ENCODE data around the gene RHOJ.

Gene RHOJ

DNA sequence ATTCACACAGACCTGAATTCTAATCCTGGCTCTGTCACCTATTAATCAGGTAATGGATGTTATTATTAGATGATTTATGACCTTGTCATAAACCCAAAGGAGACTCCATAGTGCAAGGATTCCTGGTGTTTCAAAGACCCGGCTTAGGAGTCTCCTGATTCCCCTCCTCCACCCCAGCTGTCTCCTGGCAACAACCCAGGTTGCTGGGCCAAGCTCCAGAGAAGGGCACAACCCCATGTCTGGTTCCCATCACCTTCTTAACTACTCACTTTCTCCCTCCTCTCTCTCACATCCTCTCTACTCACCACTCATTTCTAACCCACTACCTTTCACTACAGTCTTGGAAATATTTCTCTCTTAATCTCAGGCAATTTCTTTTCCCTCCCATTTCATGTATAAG, 41.6 kb downstream of the RHOJ start:
- no peak overlapping the region for H3K27ac ChIP-seq
- H4K20me1 ChIP-seq (ENCODE audit: insufficient read depth), result no peaks in the 10 kb centered on the region
- H3K36me3 ChIP-seq (ENCODE audit: insufficient read depth), result no peaks in the 10 kb centered on the region
- no peak overlapping the region for H3K4me2 ChIP-seq
- H2AFZ ChIP-seq (ENCODE audit: low read depth), result no peak overlapping the region
- H3K79me2 ChIP-seq (ENCODE audit: insufficient read depth, low read depth), result no peaks in the 10 kb centered on the region
- TF ChIP-seq, protein P1, sequence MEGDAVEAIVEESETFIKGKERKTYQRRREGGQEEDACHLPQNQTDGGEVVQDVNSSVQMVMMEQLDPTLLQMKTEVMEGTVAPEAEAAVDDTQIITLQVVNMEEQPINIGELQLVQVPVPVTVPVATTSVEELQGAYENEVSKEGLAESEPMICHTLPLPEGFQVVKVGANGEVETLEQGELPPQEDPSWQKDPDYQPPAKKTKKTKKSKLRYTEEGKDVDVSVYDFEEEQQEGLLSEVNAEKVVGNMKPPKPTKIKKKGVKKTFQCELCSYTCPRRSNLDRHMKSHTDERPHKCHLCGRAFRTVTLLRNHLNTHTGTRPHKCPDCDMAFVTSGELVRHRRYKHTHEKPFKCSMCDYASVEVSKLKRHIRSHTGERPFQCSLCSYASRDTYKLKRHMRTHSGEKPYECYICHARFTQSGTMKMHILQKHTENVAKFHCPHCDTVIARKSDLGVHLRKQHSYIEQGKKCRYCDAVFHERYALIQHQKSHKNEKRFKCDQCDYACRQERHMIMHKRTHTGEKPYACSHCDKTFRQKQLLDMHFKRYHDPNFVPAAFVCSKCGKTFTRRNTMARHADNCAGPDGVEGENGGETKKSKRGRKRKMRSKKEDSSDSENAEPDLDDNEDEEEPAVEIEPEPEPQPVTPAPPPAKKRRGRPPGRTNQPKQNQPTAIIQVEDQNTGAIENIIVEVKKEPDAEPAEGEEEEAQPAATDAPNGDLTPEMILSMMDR (conservative IDR thresholded peaks at IDR 0.05; ENCODE audit: low read depth, low read length), result no peak
- H3K9ac ChIP-seq, result no peak overlapping the region
- no peak overlapping the region for H3K4me3 ChIP-seq (IDR thresholded peaks at IDR 0.05; ENCODE audit: insufficient read depth, low read depth, low read length)
- H3K4me1 ChIP-seq (ENCODE audit: low read depth, poor library complexity, severe bottlenecking), result no peaks in the 10 kb centered on the region
- no peaks in the 10 kb centered on the region for H3K27me3 ChIP-seq (ENCODE audit: insufficient read depth, low read depth)

GRCh38 chr14:63248211-63248610, 44.0 kb downstream of the RHOJ start:
- H2AFZ ChIP-seq (ENCODE audit: low read depth), result no peak overlapping the region
- no peaks in the 10 kb centered on the region for H3K79me2 ChIP-seq (ENCODE audit: insufficient read depth, low read depth)
- no peak overlapping the region for H3K4me2 ChIP-seq
- TF ChIP-seq, protein P1 (conservative IDR thresholded peaks at IDR 0.05; ENCODE audit: low read depth, low read length), result no peak
- no peak overlapping the region for H3K27ac ChIP-seq
- no peaks in the 10 kb centered on the region for H3K27me3 ChIP-seq (ENCODE audit: insufficient read depth, low read depth)
- no peaks in the 10 kb centered on the region for H3K36me3 ChIP-seq (ENCODE audit: insufficient read depth)
- no peak overlapping the region for H3K9ac ChIP-seq
- no peaks in the 10 kb centered on the region for H4K20me1 ChIP-seq (ENCODE audit: insufficient read depth)
- H3K4me1 ChIP-seq (ENCODE audit: low read depth, poor library complexity, severe bottlenecking), result no peaks in the 10 kb centered on the region
- no peak overlapping the region for H3K4me3 ChIP-seq (IDR thresholded peaks at IDR 0.05; ENCODE audit: insufficient read depth, low read depth, low read length)

GRCh38 chr14:63249092-63249491, 44.8 kb downstream of the RHOJ start:
- no peaks in the 10 kb centered on the region for H4K20me1 ChIP-seq (ENCODE audit: insufficient read depth)
- no peak overlapping the region for H3K4me3 ChIP-seq (IDR thresholded peaks at IDR 0.05; ENCODE audit: insufficient read depth, low read depth, low read length)
- no peaks in the 10 kb centered on the region for H3K79me2 ChIP-seq (ENCODE audit: insufficient read depth, low read depth)
- H3K27me3 ChIP-seq (ENCODE audit: insufficient read depth, low read depth), result no peaks in the 10 kb centered on the region
- H3K4me1 ChIP-seq (ENCODE audit: low read depth, poor library complexity, severe bottlenecking), result no peaks in the 10 kb centered on the region
- H3K4me2 ChIP-seq, result no peak overlapping the region
- no peak overlapping the region for H3K9ac ChIP-seq
- no peak overlapping the region for H2AFZ ChIP-seq (ENCODE audit: low read depth)
- TF ChIP-seq, protein P1 (conservative IDR thresholded peaks at IDR 0.05; ENCODE audit: low read depth, low read length), result no peak
- no peaks in the 10 kb centered on the region for H3K36me3 ChIP-seq (ENCODE audit: insufficient read depth)
- no peak overlapping the region for H3K27ac ChIP-seq

- no peaks in the 10 kb centered on the region for H3K36me3 ChIP-seq (ENCODE audit: insufficient read depth)
- H3K27me3 ChIP-seq (ENCODE audit: insufficient read depth, low read depth), result no peaks in the 10 kb centered on the region
- no peak overlapping the region for H3K4me3 ChIP-seq (IDR thresholded peaks at IDR 0.05; ENCODE audit: insufficient read depth, low read depth, low read length)
- no peaks in the 10 kb centered on the region for H4K20me1 ChIP-seq (ENCODE audit: insufficient read depth)
- H3K27ac ChIP-seq, result no peak overlapping the region
- H3K4me1 ChIP-seq (ENCODE audit: low read depth, poor library complexity, severe bottlenecking), result no peaks in the 10 kb centered on the region
- TF ChIP-seq, protein P1 (conservative IDR thresholded peaks at IDR 0.05; ENCODE audit: low read depth, low read length), result no peak
- H3K4me2 ChIP-seq, result no peak overlapping the region
- H3K9ac ChIP-seq, result no peak overlapping the region
- no peaks in the 10 kb centered on the region for H3K79me2 ChIP-seq (ENCODE audit: insufficient read depth, low read depth)
- no peak overlapping the region for H2AFZ ChIP-seq (ENCODE audit: low read depth)
Measured at GRCh38 chr14:63257299-63257698, 53.1 kb downstream of the RHOJ start.

All from KMS-11 (cell line).